H1 (cell line): ENCODE data around the gene AAGAB. TPM values are rescaled to one million over a fixed set of nuclear protein-coding genes. Genes with fewer than 3 reads are reported as not detected.

ENCODE experiments used
- CTCF ChIA-PET: fragments of 300-600 bp; sonication (Branson Sonifier 250); formaldehyde crosslinking; loops from one replicate; lab custom pipeline; 2021; ENCODE audit not compliant: partially characterized antibody; lab: Charles Lee
- POLR2A ChIA-PET: fragments of 300-600 bp; sonication (Branson Sonifier 250); formaldehyde crosslinking; loops from one replicate; lab custom pipeline; 2021; ENCODE audit warnings: inconsistent platforms; ENCODE audit not compliant: partially characterized antibody; lab: Charles Lee
- DNase-seq, 2 experiments: peaks; one replicate each; pipeline versions ENCODE4 v3.0.0 to v3.0.0-alpha.2; 2010 to 2022; ENCODE audit warnings: low spot score in 2 of 2, low read depth in 1 of 2, mixed read lengths in 1 of 2
- FAIRE-seq: peaks from 2 replicates; lab custom pipeline; 2011; peaks lifted over from hg19 to GRCh38; lab: Jason Lieb, UNC
- H2AFZ ChIP-seq: 2 replicates; pipeline ENCODE4 v1.8.1; 2012; ENCODE audit warnings: low read length, inconsistent platforms
- H2AK5ac ChIP-seq: 2 replicates; pipeline ENCODE4 v1.6.1; 2013; ENCODE audit warnings: low read depth, low read length
- H2BK120ac ChIP-seq: replicated peaks from 2 replicates; pipeline ENCODE3; 2013; ENCODE audit warnings: low read depth, low read length, inconsistent platforms
- H2BK12ac ChIP-seq: 2 replicates; pipeline ENCODE4 v1.6.1; 2013; ENCODE audit warnings: low read depth, low read length
- H2BK15ac ChIP-seq: 2 replicates; pipeline ENCODE4 v1.6.1; 2013; ENCODE audit warnings: low read length
- H2BK20ac ChIP-seq: 2 replicates; pipeline ENCODE4 v1.6.1; 2013; ENCODE audit warnings: low read length
- H2BK5ac ChIP-seq: 2 replicates; pipeline ENCODE4 v1.6.1; 2013; ENCODE audit warnings: low read depth, low read length
- H3K14ac ChIP-seq: 2 replicates; pipeline ENCODE4 v1.6.1; 2013; ENCODE audit warnings: inconsistent platforms; ENCODE audit not compliant: insufficient read length
- H3K18ac ChIP-seq: 2 replicates; pipeline ENCODE4 v1.6.1; 2013; ENCODE audit warnings: low read length; ENCODE audit errors: extremely low read depth
- H3K23ac ChIP-seq: 2 replicates; pipeline ENCODE4 v1.6.1; 2013; ENCODE audit warnings: inconsistent platforms; ENCODE audit not compliant: insufficient read length
- H3K23me2 ChIP-seq: 2 replicates; pipeline ENCODE4 v1.6.1; 2013; ENCODE audit warnings: low read depth, low read length
- H3K27ac ChIP-seq: 2 replicates; pipeline ENCODE4 v1.6.1; 2011; ENCODE audit warnings: low read depth, low read length, inconsistent platforms
- H3K27me3 ChIP-seq, 4 experiments: replicated peaks in 1 of 4; 1 replicate in 1 of 4; 2 replicates in 3 of 4; pipeline versions ENCODE4 v1.6.1 to v1.8.1; 2011 to 2013; ENCODE audit warnings: low read length in 3 of 4, mild to moderate bottlenecking in 3 of 4, inconsistent platforms in 2 of 4, mixed read lengths in 2 of 4, moderate library complexity in 1 of 4; ENCODE audit not compliant: control insufficient read depth in 3 of 4, insufficient read depth in 3 of 4; ENCODE audit errors: extremely low read depth in 1 of 4
- H3K36me3 ChIP-seq, 4 experiments: 2 replicates each; pipeline versions ENCODE4 v1.6.1 to v1.8.1; 2011 to 2013; ENCODE audit warnings: mild to moderate bottlenecking in 4 of 4, low read length in 3 of 4, moderate library complexity in 2 of 4, control low read depth in 1 of 4, inconsistent platforms in 1 of 4; ENCODE audit not compliant: insufficient read depth in 4 of 4, control insufficient read depth in 2 of 4
- H3K4ac ChIP-seq: replicated peaks from 2 replicates; pipeline ENCODE3; 2013; ENCODE audit warnings: low read length, low read depth, mixed read lengths, inconsistent platforms; ENCODE audit not compliant: insufficient read length
- H3K4me1 ChIP-seq, 4 experiments: replicated peaks in 1 of 4; 1 replicate in 1 of 4; 2 replicates in 3 of 4; pipeline versions ENCODE4 v1.6.1 to v1.8.1; 2011 to 2013; ENCODE audit warnings: low read length in 3 of 4, inconsistent platforms in 2 of 4, mixed read lengths in 1 of 4; ENCODE audit not compliant: insufficient read depth in 4 of 4, control insufficient read depth in 3 of 4
- H3K4me2 ChIP-seq, 2 experiments: 2 replicates each; pipeline versions ENCODE4 v1.6.1 to v1.8.1; 2011 to 2013; ENCODE audit warnings: low read depth in 2 of 2, low read length in 2 of 2, control low read depth in 1 of 2, inconsistent platforms in 1 of 2, mild to moderate bottlenecking in 1 of 2; ENCODE audit not compliant: insufficient read depth in 1 of 2
- H3K4me3 ChIP-seq, 4 experiments: fragments of 200-600, 300-600 bp in 1 of 4; sonication (generic), shearing (Covaris generic), sonication (Bioruptor Twin) in 1 of 4; 2 replicates each; pipeline versions ENCODE4 v1.5.1 to v1.8.1; 2011 to 2016; ENCODE audit warnings: low read length in 4 of 4, low read depth in 3 of 4, control low read depth in 2 of 4, inconsistent platforms in 2 of 4, mild to moderate bottlenecking in 2 of 4, mixed read lengths in 1 of 4, moderate library complexity in 1 of 4; ENCODE audit not compliant: insufficient read depth in 2 of 4; ENCODE audit errors: extremely low read depth in 1 of 4
- H3K56ac ChIP-seq: replicated peaks from 2 replicates; pipeline ENCODE3; 2013; ENCODE audit warnings: low read depth, mild to moderate bottlenecking, mixed read lengths, low read length, inconsistent platforms; ENCODE audit not compliant: insufficient read length
- H3K79me1 ChIP-seq: 2 replicates; pipeline ENCODE4 v1.6.1; 2013; ENCODE audit warnings: low read depth, low read length, control low read depth
- H3K79me2 ChIP-seq, 2 experiments: 2 replicates each; pipeline versions ENCODE4 v1.6.1 to v1.8.1; 2012 to 2013; ENCODE audit warnings: low read length in 2 of 2, mild to moderate bottlenecking in 2 of 2, inconsistent platforms in 1 of 2; ENCODE audit not compliant: insufficient read depth in 2 of 2, control insufficient read depth in 1 of 2
- H3K9ac ChIP-seq, 4 experiments: replicated peaks in 1 of 4; 1 replicate in 1 of 4; 2 replicates in 3 of 4; pipeline versions ENCODE4 v1.6.1 to v1.8.1; 2011 to 2013; ENCODE audit warnings: low read depth in 3 of 4, low read length in 3 of 4, control low read depth in 2 of 4, mild to moderate bottlenecking in 2 of 4, moderate library complexity in 2 of 4, inconsistent platforms in 1 of 4; ENCODE audit errors: extremely low read depth in 1 of 4
- H3K9me3 ChIP-seq, 2 experiments: 2 replicates each; pipeline versions ENCODE4 v1.6.1 to v1.8.1; 2012 to 2013; ENCODE audit warnings: mild to moderate bottlenecking in 2 of 2, moderate library complexity in 2 of 2, control low read depth in 1 of 2, inconsistent platforms in 1 of 2, low read depth in 1 of 2, low read length in 1 of 2, mixed read lengths in 1 of 2; ENCODE audit not compliant: insufficient read depth in 2 of 2
- H4K20me1 ChIP-seq, 2 experiments: replicated peaks in 1 of 2; 2 replicates each; pipeline versions ENCODE3 to v1.8.1; 2011 to 2013; ENCODE audit warnings: inconsistent platforms in 2 of 2, low read length in 2 of 2, mild to moderate bottlenecking in 1 of 2; ENCODE audit not compliant: insufficient read depth in 2 of 2, control insufficient read depth in 1 of 2
- H4K5ac ChIP-seq: 2 replicates; pipeline ENCODE4 v1.6.1; 2013; ENCODE audit warnings: low read length, low read depth, mixed read lengths, inconsistent platforms; ENCODE audit not compliant: insufficient read length
- H4K8ac ChIP-seq: 2 replicates; pipeline ENCODE4 v1.8.0; 2013; ENCODE audit warnings: mild to moderate bottlenecking, moderate library complexity, low read length, inconsistent platforms; ENCODE audit not compliant: insufficient read depth; ENCODE audit errors: extremely low read depth
- H4K91ac ChIP-seq: replicated peaks from 2 replicates; pipeline ENCODE3; 2013; ENCODE audit warnings: low read length, mixed read lengths, inconsistent platforms; ENCODE audit not compliant: insufficient read length
- ASH2L ChIP-seq: fragments of 200-600, 300-600 bp; sonication (generic); IDR thresholded peaks from one replicate; pipeline ENCODE4 v1.7.1; 2017; ENCODE audit warnings: low read length
- EGR1 ChIP-seq: IDR thresholded peaks from 2 replicates; pipeline ENCODE4 v1.6.1; 2011; ENCODE audit warnings: low read depth, low read length, borderline replicate concordance
- FOSL1 ChIP-seq: IDR thresholded peaks from 2 replicates; pipeline ENCODE4 v1.6.1; 2011; ENCODE audit warnings: mild to moderate bottlenecking, low read depth, low read length, moderate library complexity; ENCODE audit not compliant: insufficient read depth
- HDAC2 ChIP-seq, 2 experiments: fragments of 300-600 bp in 1 of 2; sonication (generic) in 1 of 2; IDR thresholded peaks; 2 replicates each; pipeline ENCODE4 v1.6.1; 2011 to 2012; ENCODE audit warnings: low read depth in 2 of 2, low read length in 2 of 2, mild to moderate bottlenecking in 2 of 2, moderate library complexity in 2 of 2, borderline replicate concordance in 1 of 2, inconsistent platforms in 1 of 2
- JUN ChIP-seq: IDR thresholded peaks from 2 replicates; pipeline ENCODE4 v1.6.1; 2011; ENCODE audit warnings: low read depth, mild to moderate bottlenecking, improper control_type of control experiment, low read length
- MAFK ChIP-seq: IDR thresholded peaks from 2 replicates; pipeline ENCODE4 v1.6.1; 2012; ENCODE audit warnings: low read depth, mild to moderate bottlenecking, improper control_type of control experiment, low read length
- POLR2A ChIP-seq, 2 experiments: IDR thresholded peaks; 1 replicate in 1 of 2; 2 replicates in 1 of 2; pipeline ENCODE4 v1.6.1; 2011; ENCODE audit warnings: low read depth in 2 of 2, low read length in 2 of 2, mild to moderate bottlenecking in 2 of 2; ENCODE audit errors: control extremely low read depth in 1 of 2
- POU5F1 ChIP-seq: IDR thresholded peaks from 2 replicates; pipeline ENCODE4 v1.6.1; 2011; ENCODE audit warnings: low read depth, mild to moderate bottlenecking, low read length, moderate library complexity
- SAP30 ChIP-seq: fragments of 300-600 bp; sonication (generic); IDR thresholded peaks from 2 replicates; pipeline ENCODE4 v1.7.1; 2012; ENCODE audit warnings: low read length, moderate library complexity, mild to moderate bottlenecking, inconsistent platforms; ENCODE audit not compliant: insufficient read depth, insufficient replicate concordance
- SIN3A ChIP-seq, 2 experiments: IDR thresholded peaks in 1 of 2; conservative IDR thresholded peaks in 1 of 2; 2 replicates each; pipeline ENCODE4 v1.6.1; 2011 to 2012; ENCODE audit warnings: low read length in 2 of 2, improper control_type of control experiment in 1 of 2, low read depth in 1 of 2, mild to moderate bottlenecking in 1 of 2
- SP1 ChIP-seq: IDR thresholded peaks from 2 replicates; pipeline ENCODE4 v1.6.1; 2011; ENCODE audit warnings: low read depth, low read length
- SRF ChIP-seq: IDR thresholded peaks from 2 replicates; pipeline ENCODE4 v1.6.1; 2011; ENCODE audit warnings: mild to moderate bottlenecking, low read depth, low read length, moderate library complexity
- SUZ12 ChIP-seq: fragments of 200-600 bp; sonication (generic); IDR thresholded peaks from 2 replicates; pipeline ENCODE4 v1.6.1; 2012; ENCODE audit warnings: mild to moderate bottlenecking, inconsistent platforms, low read length, moderate library complexity, mixed read lengths
- YY1 ChIP-seq: IDR thresholded peaks from 2 replicates; pipeline ENCODE4 v1.6.1; 2011; ENCODE audit warnings: low read depth, mild to moderate bottlenecking, low read length
- WGBS, 2 experiments: shearing (Covaris generic) in 1 of 2; methylation state at CpG; one replicate each; pipeline versions ENCODE4 v1.1.6 to v1.1.7; 2013 to 2015; ENCODE audit warnings: low lambda C conversion rate in 2 of 2, mixed read lengths in 2 of 2, inconsistent platforms in 1 of 2, low coverage in 1 of 2, missing lambda C conversion rate in 1 of 2; ENCODE audit not compliant: insufficient replicate concordance in 2 of 2, insufficient coverage in 1 of 2, insufficient read length in 1 of 2; ENCODE audit errors: extremely low coverage in 1 of 2, missing lambda C conversion rate in 1 of 2; 5-methylcytosine and 5-hydroxymethylcytosine counted together
- polyA plus RNA-seq, 7 experiments: library from polyadenylated mRNA; depleted of rRNA in 3 of 7; stranded (reverse) in 5 of 7; unstranded in 2 of 7; fragments of >200 nt in 5 of 7; fragments of 200-250 nt in 2 of 7; gene quantifications; 1 replicate in 5 of 7; 2 replicates in 1 of 7; 4 replicates in 1 of 7; pipeline versions ENCODE4 v1.2.1 to v1.2.3, GENCODE V29; 2011 to 2013; ENCODE audit warnings: missing spikeins in 2 of 7, mixed read lengths in 2 of 7
- total RNA-seq: library from RNA; stranded (reverse); fragmentation: NEBNext Ultra II Directional; extraction: Animal tissue kit (Norgen Biotek cat#: 25700); gene quantifications from 2 replicates; pipeline ENCODE4 v1.2.1, GENCODE V29; 2021

AAGAB gene
- total and polyA plus RNA-seq, 2 of the 8 experiments (the other 6 are each of a cell fraction or from before 2014, with no cell fraction given) = 20.1 to 45.9 TPM

DNA sequence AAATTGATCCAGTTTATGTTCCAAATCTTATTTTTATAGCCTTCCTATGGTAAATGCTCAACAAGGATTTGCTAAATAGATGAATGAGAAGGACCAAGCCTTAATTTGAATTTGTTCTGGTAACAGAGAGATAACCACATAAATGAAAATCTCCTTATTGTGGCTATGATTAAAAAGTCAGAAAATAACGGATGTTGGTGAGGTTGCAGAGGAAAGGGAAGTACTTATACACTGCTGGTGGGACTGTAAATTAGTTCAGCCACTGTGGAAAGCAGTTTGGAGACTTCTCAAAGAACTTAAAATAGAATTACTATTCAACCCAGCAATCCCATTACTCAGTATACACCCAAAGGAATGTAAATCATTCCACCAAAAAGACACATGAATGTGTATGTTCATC lies 26.2 kb downstream of the AAGAB start:
- Histone ChIP-seq H3K27ac (no peak overlapping the region), H2BK5ac (no peak overlapping the region), H4K20me1 (no peaks in the 10 kb centered on the region), H3K27me3 (no peaks in the 10 kb centered on the region), H2BK20ac (no peak overlapping the region), H3K23me2 (no peaks in the 10 kb centered on the region), H3K56ac (no peak overlapping the region), H2AFZ (no peak overlapping the region), H4K5ac (no peak overlapping the region), H3K4ac (no peak overlapping the region), H3K18ac (no peak overlapping the region), H3K23ac (no peak overlapping the region), H2BK15ac (no peak overlapping the region), H3K79me2 (no peaks in the 10 kb centered on the region), H4K91ac (no peak overlapping the region), H3K36me3 (peaks cover 3 to 11% (median 5%) of the 10 kb centered on the region in 4 experiments; a peak in 4 of 8 replicates), H3K4me3 (no peak overlapping the region), H3K4me2 (no peak overlapping the region), H3K79me1 (no peaks in the 10 kb centered on the region), H3K9me3 (no peaks in the 10 kb centered on the region), H3K9ac (no peak overlapping the region), H3K14ac (no peak overlapping the region), H2BK12ac (no peak overlapping the region), H3K4me1 (no peaks in the 10 kb centered on the region), H2AK5ac (no peak overlapping the region), H2BK120ac (no peak overlapping the region), H4K8ac (no peak overlapping the region)
- TF ChIP-seq EGR1 (no peak), SP1 (no peak), SAP30 (no peak), FOSL1 (no peak), YY1 (no peak), SIN3A (conservative IDR thresholded peaks at IDR 0.05 in 1 of 2, IDR thresholded peaks at IDR 0.05 in 1 of 2; ENCODE audit: low read depth in 1 of 2, low read length in 2 of 2) (no peak), POLR2A (IDR thresholded peaks at IDR 0.05; ENCODE audit: control extremely low read depth in 1 of 2, low read depth in 2 of 2, low read length in 2 of 2) (no peak), POU5F1 (no peak), SUZ12 (no peak), HDAC2 (IDR thresholded peaks at IDR 0.05; ENCODE audit: borderline replicate concordance in 1 of 2, low read depth in 2 of 2, low read length in 2 of 2) (no peak), ASH2L (no peak), JUN (no peak), MAFK (no peak), SRF (no peak)
- CTCF ChIA-PET = interaction anchor here (0.8 kb wide), 1 partner anchor 28 kb away, joined by 3 read pairs; no protein-coding TSS in a partner anchor
- 68% methylated on average over 1 of the region's 1 CpG; no CpG with 5 or more reads in 1 of the 2 experiments for WGBS, 2 experiments
- no peak for DNase-seq
- FAIRE-seq = no peak
- POLR2A ChIA-PET = no interaction called here
